ENCODE measurements around the gene BUD23.

- TF ChIP-seq CTCF (conservative IDR thresholded peaks at IDR 0.05 in 1 of 2, IDR thresholded peaks at IDR 0.05 in 1 of 2; ENCODE audit: extremely low read depth in 1 of 2, insufficient read depth in 1 of 2, low read depth in 1 of 2, low read length in 2 of 2) = no peak
- no peak for TF ChIP-seq EZH2 (IDR thresholded peaks at IDR 0.05; ENCODE audit: borderline replicate concordance, low read length)
These were observed 32.9 kb upstream of the BUD23 start for GRCh38 chr7:73650524-73650923.
